Esophagus squamous epithelium (tissue), 5 donors: Measurements from ENCODE around the gene PCK1. TPM values are rescaled to one million over a fixed set of nuclear protein-coding genes. Genes with fewer than 3 reads are reported as not detected.

Source experiments
- DNase-seq: peaks from one replicate; lab custom pipeline; 2025; lab: John Stamatoyannopoulos, UW
- H3K27ac ChIP-seq, 4 donors: fragments of 200-600 bp; sonication (generic); one replicate each; pipeline ENCODE4 v1.5.1; 2016 to 2019; ENCODE audit warnings: mild to moderate bottlenecking in 1 of 4
- H3K27me3 ChIP-seq, 4 donors: fragments of 200-600 bp; sonication (generic); 1 replicate in 3 of 4; 2 replicates in 1 of 4; pipeline versions ENCODE4 v1.5.1 to v1.6.0; 2017 to 2021; ENCODE audit warnings: antibody characterized with exemption in 1 of 4
- H3K36me3 ChIP-seq, 3 donors: fragments of 200-600 bp; sonication (generic); one replicate each; pipeline ENCODE4 v1.5.1; 2016 to 2019
- H3K4me1 ChIP-seq, 3 donors: fragments of 200-600 bp; sonication (generic); one replicate each; pipeline ENCODE4 v1.5.1; 2017 to 2019
- H3K4me3 ChIP-seq, 4 donors: fragments of 200-600 bp; sonication (generic); 1 replicate in 3 of 4; 2 replicates in 1 of 4; pipeline ENCODE4 v1.5.1; 2016 to 2019; ENCODE audit warnings: mild to moderate bottlenecking in 2 of 4, moderate library complexity in 1 of 4
- H3K9me3 ChIP-seq, 3 donors: fragments of 200-600 bp; sonication (generic); one replicate each; pipeline ENCODE4 v1.5.1; 2016 to 2019
- POLR2A ChIP-seq, 4 donors: fragments of 450-650 bp; IDR thresholded peaks; one replicate each; pipeline ENCODE4 v1.6.1; 2017; ENCODE audit warnings: antibody characterized with exemption in 4 of 4, mild to moderate bottlenecking in 4 of 4, moderate library complexity in 3 of 4
- WGBS, 2 donors: methylation state at CpG; one replicate each; pipeline ENCODE4 v1.1.5; 2018; 5-methylcytosine and 5-hydroxymethylcytosine counted together
- intact Hi-C: fragments of 100-400 bp; cut with DNase I; formaldehyde crosslinking; loops from one replicate; pipeline ENCODE4 v1.15.0; 2022
- total RNA-seq, 4 donors: library from RNA; depleted of rRNA; stranded (reverse); fragments of >200 nt; gene quantifications; one replicate each; pipeline ENCODE4 v1.1.0, GENCODE V29; 2016
- TF ChIP-seq, protein P1 (sequence below), 6 experiments: fragments of 450-650 bp in 4 of 6; fragments of 200-600 bp in 2 of 6; sonication (generic) in 2 of 6; IDR thresholded peaks; one replicate each; pipeline ENCODE4 v1.5.1; 2016 to 2019; ENCODE audit warnings: antibody characterized with exemption in 6 of 6, mild to moderate bottlenecking in 4 of 6, moderate library complexity in 4 of 6
- donor health status: DM: yes; HTN: yes; CAD: no.

PCK1 gene
- total RNA-seq, 4 donors from 2014 or later: 0.38 to 1.4 (median 0.65) TPM

DNA sequence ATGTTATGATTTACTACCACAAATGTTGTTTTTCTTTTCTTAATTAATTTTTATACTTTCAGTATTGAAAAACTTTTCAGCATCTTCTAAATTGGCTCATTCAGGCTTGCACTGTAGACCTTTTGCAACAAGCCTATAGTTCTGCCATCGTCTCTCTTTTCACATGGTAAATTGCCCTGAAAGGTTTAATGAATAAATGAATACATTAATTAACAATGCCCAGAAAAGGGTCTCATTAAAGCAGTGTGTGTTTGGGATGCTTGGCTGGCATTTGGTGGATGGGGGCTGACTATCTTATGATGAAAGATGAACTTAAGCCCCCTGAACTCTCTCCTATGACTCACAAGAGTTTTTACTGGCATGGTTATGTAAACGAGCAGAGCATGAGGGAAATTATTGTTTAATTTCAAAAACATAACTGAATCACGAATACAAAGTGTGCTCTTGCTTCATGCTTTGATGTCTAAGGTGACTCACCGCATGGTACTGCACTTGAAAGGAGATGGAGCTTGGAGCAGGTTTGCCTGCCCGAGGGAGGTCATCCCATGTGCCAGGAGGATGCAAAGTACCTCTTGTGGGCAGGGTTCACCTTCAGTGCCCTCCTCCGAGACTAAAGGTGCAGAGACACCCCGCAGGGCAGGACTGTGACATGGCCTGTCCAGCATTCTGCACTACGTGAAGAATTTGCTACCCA lies 13.8 kb upstream of the PCK1 start:
- intact Hi-C loops: no loop called here
- TF ChIP-seq, protein P1, sequence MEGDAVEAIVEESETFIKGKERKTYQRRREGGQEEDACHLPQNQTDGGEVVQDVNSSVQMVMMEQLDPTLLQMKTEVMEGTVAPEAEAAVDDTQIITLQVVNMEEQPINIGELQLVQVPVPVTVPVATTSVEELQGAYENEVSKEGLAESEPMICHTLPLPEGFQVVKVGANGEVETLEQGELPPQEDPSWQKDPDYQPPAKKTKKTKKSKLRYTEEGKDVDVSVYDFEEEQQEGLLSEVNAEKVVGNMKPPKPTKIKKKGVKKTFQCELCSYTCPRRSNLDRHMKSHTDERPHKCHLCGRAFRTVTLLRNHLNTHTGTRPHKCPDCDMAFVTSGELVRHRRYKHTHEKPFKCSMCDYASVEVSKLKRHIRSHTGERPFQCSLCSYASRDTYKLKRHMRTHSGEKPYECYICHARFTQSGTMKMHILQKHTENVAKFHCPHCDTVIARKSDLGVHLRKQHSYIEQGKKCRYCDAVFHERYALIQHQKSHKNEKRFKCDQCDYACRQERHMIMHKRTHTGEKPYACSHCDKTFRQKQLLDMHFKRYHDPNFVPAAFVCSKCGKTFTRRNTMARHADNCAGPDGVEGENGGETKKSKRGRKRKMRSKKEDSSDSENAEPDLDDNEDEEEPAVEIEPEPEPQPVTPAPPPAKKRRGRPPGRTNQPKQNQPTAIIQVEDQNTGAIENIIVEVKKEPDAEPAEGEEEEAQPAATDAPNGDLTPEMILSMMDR (IDR thresholded peaks at IDR 0.05): no peak
- no peak for TF ChIP-seq POLR2A (IDR thresholded peaks at IDR 0.05)
- H3K27ac ChIP-seq: peak overlapping the region in 2 of 4 donors; percentile 84 to 89
- no peaks in the 10 kb centered on the region for H3K36me3 ChIP-seq
- peaks cover 14 to 59% (median 24%) of the 10 kb centered on the region in 3 donors for H3K4me1 ChIP-seq
- H3K9me3 ChIP-seq: no peaks in the 10 kb centered on the region
- WGBS, 2 donors: 25 to 37% methylated on average over 5 to 8 of the region's 8 CpGs
- no peak for DNase-seq
- no peak overlapping the region for H3K4me3 ChIP-seq
- no peaks in the 10 kb centered on the region for H3K27me3 ChIP-seq

DNA sequence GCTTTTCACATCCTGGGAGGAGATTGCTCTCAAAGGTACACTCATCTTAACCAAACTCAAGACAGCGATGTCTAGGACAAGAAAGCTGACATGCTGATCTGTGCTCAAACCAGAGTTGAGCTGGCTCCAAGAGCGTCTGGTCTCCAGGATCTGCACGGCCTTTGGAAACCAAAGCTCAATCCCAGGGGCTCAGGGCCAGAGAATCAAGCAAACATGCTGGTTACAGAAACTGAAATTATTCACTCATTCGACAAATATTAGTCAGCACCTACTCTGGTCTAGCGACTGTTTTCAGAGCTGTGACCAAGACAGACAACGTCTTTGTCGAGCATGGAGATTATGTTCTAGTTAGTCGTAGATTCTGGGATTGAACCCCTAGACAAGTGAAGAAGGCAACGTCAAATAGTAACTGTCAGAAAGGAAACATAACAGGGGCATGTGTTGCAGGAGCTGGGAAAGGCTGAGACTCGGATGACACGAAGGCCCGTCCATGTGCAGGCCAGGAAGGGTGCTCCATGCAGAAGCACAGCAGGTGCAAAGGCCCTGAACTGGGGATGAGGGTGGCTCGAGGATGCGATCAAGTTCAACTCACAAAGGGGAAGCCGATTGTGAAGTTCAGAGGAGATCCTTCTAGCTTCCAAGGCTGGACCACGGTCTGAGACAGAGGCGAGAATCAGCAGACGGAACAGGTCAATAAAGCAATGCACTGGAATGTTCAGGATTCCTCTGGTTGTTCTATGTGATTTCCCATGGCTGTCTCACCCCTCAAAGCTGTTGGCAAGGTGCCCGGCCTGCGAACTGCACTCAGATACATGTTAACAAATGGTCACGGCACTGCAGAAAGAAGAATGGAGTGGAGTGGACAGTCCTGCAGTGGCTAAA lies 12.5 kb upstream of the PCK1 start:
- intact Hi-C loops: no loop called here

DNA sequence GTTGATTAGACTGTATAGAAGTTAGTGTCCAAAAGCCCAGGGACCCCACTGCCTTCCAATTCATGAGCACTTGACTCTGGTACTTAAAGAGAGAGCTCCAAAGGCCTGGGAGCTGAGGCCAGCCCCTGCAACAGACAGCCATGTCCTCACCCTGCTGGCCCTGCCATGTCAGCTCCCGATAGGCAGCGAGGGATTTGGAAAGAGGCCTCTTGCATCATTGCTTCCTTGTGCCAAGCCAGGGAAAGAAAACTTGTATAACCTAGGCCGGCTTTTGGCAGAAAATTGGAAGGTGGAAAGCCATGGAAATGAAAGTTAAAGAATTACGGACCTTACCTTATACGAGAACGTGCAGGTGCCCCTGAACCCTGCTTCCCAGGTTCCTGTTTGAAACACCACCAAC lies 8.4 kb upstream of the PCK1 start:
- no peaks in the 10 kb centered on the region for H3K36me3 ChIP-seq
- no peak for DNase-seq
- 53 to 58% methylated on average over 5 to 6 of the region's 6 CpGs for WGBS, 2 donors
- H3K9me3 ChIP-seq: no peaks in the 10 kb centered on the region
- intact Hi-C loops: no loop called here
- peaks cover 0 to 17% (median under 1%) of the 10 kb centered on the region in 3 donors for H3K4me1 ChIP-seq
- TF ChIP-seq, protein P1 (IDR thresholded peaks at IDR 0.05): no peak
- no peak for TF ChIP-seq POLR2A (IDR thresholded peaks at IDR 0.05)
- peaks cover 0 to 16% (median 0%) of the 10 kb centered on the region in 4 donors for H3K27me3 ChIP-seq
- no peak overlapping the region for H3K4me3 ChIP-seq
- H3K27ac ChIP-seq: no peak overlapping the region

More for the DNA sequence above, 12.5 kb upstream of the PCK1 start:
- no peak for DNase-seq
- Histone ChIP-seq H3K27me3 (no peaks in the 10 kb centered on the region), H3K4me1 (peaks cover 14 to 58% (median 24%) of the 10 kb centered on the region in 3 donors), H3K9me3 (no peaks in the 10 kb centered on the region), H3K27ac (peak overlapping the region in 1 of 4 donors; percentile 49), H3K36me3 (no peaks in the 10 kb centered on the region), H3K4me3 (no peak overlapping the region)
- 68 to 72% methylated on average over 21 of the region's 21 CpGs for WGBS, 2 donors
- TF ChIP-seq, protein P1 (IDR thresholded peaks at IDR 0.05): no peak
- no peak for TF ChIP-seq POLR2A (IDR thresholded peaks at IDR 0.05)

DNA sequence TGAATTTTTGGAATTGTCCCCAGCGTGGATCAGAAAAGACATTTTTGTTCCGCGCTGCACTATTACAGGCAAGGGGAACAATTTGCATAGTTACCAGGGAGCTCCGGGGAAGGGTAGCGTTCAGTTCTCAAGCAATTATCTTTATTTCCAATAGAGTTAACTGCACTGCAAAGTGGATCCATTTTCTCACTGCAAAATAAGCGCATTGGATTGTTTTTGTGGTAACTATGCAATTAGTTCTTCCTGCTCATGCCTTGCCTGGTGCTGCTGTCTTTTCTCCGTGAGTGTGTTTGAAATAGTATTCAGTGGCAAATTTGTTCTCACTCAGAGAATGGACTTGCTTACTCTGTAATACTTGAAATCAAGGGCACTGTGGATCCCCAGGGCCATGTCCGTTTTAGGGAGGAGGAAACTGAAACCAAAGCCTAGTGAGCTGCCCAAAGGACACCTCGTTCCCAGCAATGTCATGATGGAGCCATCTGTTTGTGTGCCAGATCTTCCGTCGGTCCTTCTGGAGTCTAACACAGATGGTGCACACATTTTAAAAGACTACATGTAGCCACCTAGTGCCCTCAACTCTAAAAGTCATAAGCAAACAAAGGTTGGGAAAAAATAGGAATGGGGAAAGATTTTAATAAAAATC lies 7.4 kb upstream of the PCK1 start:
- H3K27me3 ChIP-seq: peaks cover 0 to 25% (median 0%) of the 10 kb centered on the region in 4 donors
- 80 to 82% methylated on average over 11 of the region's 11 CpGs for WGBS, 2 donors

More for the DNA sequence above, 7.4 kb upstream of the PCK1 start:
- no peaks in the 10 kb centered on the region for H3K9me3 ChIP-seq
- no peaks in the 10 kb centered on the region for H3K36me3 ChIP-seq
- no peak for DNase-seq
- TF ChIP-seq, protein P1 (IDR thresholded peaks at IDR 0.05): no peak
- TF ChIP-seq POLR2A (IDR thresholded peaks at IDR 0.05): no peak
- intact Hi-C loops: no loop called here
- H3K4me1 ChIP-seq: peaks cover 0 to 7% (median 0%) of the 10 kb centered on the region in 3 donors
- no peak overlapping the region for H3K4me3 ChIP-seq
- H3K27ac ChIP-seq: no peak overlapping the region
